GM19025 (cell line): ENCODE data around the gene PCSK7.

ENCODE experiments used
- ATAC-seq: cut with Tn5 transposase; IDR thresholded peaks from one replicate; pipeline ENCODE4 v1.9.1; 2021; ENCODE audit warnings: mild to moderate bottlenecking, low read depth, moderate library complexity; ENCODE audit not compliant: unreplicated experiment

PCSK7 gene

DNA sequence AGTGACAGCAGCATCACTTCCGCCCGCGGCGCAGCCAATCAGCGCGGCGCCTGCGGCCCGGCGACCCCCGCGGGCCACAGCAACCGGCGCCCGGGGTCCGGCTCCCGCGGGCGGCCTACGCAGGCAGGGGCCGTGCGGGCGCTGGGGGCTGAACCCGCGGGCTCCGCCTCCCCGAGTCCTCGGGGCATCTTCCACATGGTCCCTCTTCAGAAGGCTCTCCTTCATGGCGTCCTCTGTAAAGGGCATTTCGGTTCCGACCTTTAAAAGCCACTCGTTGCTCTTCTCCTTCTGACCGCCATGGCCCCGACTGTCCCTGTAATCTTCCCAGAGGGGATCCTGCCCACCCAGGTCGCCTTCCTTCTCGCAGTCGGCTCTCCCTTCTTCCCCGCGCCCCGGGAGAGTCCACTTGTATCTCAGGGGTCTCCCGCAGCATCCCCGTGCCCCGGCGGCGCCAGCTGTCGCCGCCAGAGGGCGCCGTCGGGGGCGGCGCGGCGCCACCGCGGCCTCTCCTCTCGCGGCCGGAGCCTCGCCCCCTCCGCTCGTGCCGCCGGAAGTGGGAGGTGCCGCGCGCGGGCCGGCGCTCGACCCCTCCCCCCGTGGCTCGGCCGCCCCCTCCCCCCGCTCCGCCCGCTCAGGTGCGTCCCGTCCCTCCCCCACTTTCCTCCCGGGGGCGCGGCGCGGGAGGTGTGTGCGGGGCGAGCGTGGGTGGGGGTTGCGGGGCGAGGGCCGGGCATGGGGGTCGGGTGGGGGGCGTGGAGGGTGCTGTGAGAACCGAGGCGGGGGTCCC lies 412 bp upstream of the PCSK7 start, which contains the start of gene RNF214:
Gene RNF214, plus strand, starts transcription at position 580 of the 787 bp plus-strand sequence. CDS start 1,602 bp downstream, outside the sequence.
- ATAC-seq = peak; percentile 69

- ATAC-seq = no peak
Measured at GRCh38 chr11:117230999-117231841, 653 bp downstream of the PCSK7 start.

GRCh38 chr11:117230286-117230961 lies 1.4 kb downstream of the PCSK7 start:
- no peak for ATAC-seq

- ATAC-seq = no peak
Measured at GRCh38 chr11:117229931-117230285, 2.0 kb downstream of the PCSK7 start.

DNA sequence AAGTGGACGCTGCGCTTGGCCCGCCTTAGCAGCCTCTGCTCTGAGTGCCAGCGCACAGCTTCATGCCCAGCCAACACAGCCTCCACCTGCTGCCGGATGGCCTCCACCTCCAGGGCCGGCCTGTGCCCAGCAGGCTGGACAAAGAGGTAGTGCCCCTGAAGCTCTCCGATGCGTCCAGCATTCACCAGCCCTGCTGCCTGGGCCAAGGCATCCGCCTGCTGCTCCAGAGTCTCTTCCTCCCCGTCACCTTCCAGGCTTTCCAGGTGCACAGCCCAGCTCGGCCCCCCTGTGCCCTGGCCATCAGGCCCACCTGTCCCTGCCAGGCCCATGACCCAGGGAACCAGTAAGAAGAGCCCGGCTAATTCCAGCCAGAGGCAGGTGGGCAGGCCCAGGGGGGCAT lies 2.5 kb downstream of the PCSK7 start:
- no peak for ATAC-seq

DNA sequence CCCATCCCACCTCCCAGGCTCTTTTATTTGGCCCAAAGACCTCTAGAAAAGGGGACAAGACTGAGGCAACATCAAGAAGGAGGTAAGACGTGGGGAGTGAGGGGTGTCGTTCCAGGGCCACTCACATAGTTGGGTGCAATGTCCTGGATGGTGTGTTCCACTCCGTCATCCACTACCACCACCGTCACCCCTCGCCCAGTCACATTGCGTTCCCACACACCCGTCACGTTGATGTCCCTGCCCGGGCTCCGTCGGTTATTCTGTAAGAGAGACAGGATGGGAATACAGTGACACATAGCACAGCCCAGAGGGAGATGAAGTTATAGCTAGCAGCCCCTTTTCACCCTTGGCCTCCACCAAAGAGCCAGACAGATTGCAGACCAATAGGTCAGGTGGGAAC lies 3.8 kb downstream of the PCSK7 start:
- no peak for ATAC-seq

DNA sequence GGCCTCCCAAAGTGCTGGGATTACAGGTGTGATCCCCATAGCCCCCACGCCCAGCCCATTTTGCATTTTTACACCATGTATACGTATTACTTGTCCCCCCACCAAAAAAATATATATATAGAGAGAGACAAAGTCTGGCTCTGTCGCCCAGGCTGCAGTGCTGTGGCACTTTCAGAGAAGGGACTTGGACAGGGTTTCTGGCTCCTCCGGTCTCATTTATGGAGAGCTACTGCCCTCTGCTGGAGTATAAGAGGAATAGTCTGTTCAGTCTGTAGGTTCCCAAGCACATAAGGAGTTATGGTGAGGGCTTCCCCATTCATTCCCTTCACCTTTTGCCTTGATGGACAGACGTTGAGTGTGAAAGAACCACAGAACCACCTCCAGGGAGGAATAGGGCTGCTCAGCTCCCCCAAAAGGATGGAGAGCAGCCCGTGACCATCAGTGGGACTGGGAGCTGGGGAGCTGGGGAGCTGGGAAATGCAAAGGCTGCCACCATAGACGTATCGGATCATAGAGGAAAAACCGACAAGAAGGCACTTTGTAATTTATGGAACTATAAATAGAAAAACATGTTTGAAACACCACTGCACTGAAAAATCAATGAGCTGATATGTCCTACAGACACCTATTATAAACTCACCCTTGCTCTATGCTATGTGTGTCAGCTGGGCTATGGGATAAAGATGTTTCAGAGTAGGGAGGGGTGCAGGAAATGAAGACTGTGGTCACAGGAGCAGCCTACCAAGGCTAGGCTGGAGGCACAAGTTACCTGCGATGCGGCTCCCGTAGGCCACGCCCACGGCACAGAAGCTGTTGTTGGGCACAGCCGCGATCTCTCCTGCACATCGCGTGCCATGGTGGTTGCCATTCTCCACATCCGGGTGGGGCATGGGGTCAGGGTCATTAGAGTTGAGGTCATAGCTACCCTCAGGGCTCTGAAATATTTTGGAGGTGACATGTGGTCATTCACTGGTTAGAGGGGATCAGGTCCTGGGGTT lies 5.2 kb downstream of the PCSK7 start:
- peak; percentile 41 for ATAC-seq

DNA sequence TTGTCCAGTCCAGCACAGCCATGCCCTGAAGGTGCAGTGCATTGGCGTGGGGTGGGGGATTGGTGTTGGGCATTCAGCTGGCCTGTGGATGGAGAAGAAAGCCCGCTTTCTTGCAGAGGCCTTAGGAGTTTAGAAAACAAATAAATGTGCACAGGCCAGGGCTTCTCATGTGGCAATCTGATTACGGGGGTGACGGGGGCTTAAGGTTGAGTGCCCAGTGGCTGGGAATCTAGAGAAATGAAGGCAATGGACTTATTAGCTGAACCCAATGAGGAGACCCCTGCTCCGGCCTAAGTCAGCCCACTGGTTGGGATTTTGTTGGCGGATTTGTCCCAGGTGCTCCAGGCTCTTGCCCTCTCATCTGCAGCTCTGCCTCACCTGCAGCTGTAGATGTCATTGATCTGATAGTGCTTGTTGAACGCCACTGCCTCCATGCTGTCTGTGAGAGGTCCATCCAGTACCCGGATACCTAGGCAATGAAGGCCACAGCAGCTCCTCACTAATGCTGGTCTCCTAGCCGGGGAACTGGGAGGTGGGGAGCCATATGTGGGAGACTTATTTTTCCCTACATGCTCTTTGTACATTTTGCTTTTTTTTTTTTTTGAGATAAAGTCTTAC lies 6.2 kb downstream of the PCSK7 start:
- no peak for ATAC-seq

DNA sequence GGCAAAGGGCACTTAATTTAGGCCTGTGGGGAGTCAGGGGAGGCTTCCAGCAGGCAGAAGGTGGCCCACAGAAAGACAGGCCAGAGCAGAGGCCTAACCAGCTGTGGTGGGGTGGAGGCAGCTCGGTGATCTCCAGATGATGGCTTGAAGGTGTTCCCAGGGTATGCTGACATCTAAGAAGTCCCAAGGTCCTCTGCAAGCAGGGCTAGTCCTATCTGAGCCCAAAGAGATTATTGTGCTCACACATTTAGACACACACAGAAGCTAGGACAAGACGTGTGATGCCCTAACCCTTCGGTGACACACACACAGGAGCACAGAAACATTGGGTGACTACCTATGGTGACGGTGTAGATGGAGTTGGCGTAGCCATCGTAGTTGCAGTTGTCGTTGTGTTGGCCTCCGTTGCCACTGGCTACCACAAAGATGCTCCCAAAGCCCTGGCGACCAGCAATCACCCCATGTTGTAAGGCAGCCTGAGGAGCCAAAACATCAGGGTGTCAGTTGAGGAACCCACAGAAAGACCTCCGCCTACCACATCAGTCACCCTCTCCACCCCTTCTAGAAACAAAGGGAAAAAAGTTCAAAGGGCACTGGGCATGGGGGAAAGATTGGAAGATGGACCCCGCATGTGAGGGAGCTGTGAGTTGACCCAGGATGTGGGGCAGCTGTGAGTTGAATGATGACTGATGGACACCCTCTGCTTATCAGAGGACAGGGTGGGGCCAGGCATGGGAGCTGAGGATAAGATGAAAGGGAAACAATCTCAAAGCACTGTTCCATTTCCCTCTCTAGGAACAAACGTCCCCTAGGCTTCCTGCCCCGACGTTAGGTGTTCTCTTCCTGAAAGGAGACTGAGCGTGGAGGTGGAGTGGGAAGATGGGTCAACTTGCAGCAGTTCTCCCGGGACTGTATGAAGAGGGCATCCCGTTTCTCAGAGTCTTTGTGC lies 7.9 kb downstream of the PCSK7 start:
- ATAC-seq = no peak

DNA sequence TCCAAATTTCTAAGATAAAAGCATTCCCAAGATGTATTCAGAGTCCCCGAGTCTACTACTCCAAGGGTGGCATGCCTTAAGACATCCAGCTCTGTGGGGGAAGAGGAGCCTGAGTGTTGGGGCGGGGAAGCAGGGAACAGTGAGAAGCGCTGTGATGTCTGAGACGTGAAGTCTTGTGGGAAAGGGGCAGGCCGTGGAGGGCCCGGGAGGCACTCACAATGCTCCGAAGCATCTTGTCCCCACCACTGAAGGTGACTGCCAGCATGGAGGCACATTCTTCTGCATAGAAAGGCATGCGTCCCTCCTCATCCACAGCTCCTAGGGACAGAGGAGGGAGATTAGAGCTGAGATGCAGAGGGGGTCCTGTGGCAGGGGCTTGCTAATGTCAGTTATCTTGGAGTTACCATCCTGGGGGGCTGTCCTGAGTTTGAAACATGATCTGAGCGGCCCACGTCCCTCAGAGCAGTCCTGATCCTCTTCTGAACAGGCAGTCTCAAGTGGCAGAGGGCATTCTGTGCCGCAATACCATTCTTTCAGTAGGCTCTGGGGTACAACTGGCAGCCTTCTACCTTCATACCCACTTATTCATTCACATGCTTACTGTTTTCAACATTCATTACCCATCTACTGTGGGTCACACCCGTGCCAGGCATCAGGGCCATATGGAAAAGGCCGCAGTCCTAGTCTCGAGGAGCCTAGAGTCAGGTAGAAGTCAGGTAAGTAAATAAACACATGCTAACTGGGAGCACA lies 8.7 kb downstream of the PCSK7 start:
- no peak for ATAC-seq

DNA sequence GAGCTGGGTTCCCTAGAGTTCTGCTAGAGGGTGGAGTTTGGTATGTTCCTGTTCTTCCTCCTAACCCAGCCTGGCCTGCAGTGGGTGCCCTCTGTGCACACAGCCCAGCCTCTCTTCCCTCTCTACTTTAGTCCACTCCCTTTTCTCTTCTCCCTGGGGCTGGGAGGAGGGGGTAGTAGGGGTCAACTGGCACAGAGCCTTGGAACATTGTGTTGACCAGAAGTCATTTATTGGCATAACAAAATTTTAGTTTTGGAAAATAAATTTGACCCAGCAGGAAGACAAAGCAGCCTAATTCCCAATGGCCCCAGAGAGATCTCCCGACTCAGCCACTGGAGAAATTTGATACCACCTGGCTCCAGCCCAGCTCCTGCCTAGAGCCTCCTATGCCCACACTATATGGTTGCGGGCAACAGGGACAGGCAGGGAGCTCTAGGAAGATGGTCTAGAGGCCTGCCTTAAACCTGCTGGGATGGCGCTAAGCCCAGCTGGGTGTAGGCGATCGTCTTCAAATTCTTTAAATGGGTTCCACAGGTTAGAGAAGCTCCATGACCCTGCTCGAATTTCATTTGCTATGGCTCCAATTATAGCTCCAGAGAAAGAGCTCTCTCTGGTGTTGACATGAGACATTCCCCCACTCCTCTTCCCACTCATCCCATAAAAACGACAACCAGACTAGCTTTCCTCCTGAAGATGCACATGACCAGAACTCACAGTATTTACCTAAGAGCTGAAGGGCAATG lies 9.9 kb downstream of the PCSK7 start:
- no peak for ATAC-seq

DNA sequence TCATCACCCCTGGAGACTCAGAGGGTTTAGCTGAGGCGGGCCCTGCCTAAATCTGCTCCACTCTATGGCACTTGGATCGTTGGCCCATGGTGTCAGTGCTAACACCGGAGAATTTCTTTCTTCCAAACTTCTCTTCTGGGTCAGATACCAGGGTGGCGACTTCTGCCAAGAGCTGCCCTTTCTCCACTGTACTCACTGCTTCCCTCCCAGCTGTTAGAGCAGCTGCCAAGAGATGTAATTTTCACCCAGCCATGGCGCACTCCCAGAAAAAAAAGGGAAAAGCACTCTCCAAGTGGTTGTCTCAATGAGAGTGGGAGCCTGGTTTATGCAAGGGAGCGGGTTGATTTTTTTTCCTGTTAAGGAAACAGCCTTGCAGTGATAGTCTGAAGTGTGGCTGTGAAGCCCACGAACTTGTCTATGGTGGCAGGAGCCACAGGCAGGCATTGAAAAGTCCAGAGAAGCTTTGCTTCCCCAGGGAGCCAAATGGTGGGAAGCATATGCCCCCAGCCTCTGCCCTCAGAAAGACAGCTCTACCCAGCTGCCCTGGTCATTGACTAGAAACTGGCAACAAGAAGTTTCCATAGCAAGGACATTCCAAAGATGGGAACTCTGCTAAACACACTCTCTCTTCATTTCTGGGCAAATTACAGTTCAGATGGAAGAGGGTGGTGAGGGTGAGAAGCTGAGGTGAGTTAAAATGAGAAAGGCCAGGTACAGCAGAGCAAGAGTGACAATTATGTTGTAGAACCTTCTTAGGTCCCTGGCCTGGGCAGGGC lies 10.7 kb downstream of the PCSK7 start:
- ATAC-seq = no peak

DNA sequence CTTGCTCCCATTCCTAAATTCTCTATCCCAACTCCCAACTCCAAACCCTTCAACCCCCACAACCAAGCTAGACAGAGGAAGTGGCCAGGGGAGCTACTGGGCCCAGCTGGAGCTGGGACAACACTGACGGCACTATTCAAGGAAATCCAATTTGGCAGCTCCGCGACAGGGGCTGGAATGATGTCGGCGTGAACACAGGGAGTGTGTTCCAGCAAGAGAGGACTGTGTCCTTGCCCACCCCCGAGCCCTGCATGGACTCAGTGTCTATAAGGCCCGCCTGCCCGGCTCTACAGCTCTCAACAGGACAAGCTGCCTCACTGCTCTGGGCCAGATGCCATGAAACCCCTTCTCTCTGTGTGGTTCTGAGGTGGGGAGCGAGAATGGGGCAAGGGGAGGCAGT lies 11.3 kb downstream of the PCSK7 start:
- no peak for ATAC-seq

DNA sequence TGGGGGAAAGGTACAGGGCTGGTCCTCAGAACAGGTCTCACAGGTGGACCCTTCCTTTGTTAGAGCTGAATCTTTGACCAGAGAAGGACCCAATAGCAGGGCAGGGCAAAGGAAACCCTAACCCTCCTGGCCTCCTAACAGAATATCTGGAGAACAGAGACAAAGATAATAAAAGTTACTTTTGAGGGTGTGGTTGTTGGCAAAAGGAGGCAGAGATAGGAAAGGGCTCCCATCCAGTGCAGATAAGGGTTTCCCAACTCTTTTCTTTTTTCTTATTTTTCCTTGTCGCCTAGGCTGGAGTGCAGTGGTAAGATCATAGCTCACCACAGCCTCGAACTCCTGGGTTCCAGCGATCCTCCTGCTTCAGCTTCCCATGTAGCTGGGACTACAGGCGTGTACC lies 11.9 kb downstream of the PCSK7 start:
- no peak for ATAC-seq

- no peak for ATAC-seq
Measured at GRCh38 chr11:117219455-117219854, 12.4 kb downstream of the PCSK7 start.

DNA sequence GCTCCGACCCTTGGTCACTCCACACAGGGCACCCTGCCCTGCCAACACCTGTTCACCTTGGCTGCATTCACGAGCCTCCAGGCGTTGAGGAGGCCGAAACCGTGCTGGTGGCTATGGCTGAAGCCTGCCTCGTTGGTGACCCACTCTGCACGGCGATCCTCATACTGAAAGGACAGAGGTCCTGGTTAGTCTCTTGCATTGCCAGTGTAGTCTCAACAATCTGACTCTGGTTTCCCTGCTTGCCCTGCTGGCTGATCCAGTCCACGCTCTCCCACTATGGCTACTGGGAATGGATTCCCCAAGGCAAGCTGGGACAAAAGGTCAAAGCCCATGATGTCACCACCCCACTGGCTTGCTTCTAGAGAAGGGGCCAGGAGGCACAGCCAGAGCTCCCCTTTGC lies 12.9 kb downstream of the PCSK7 start:
- ATAC-seq = no peak
